Measurements from ENCODE around the gene VSIR. TPM values are rescaled to one million over a fixed set of nuclear protein-coding genes. Genes with fewer than 3 reads are reported as not detected.

VSIR gene
- total RNA-seq, 1 donor from 2014 or later, result 9.1 TPM

DNA sequence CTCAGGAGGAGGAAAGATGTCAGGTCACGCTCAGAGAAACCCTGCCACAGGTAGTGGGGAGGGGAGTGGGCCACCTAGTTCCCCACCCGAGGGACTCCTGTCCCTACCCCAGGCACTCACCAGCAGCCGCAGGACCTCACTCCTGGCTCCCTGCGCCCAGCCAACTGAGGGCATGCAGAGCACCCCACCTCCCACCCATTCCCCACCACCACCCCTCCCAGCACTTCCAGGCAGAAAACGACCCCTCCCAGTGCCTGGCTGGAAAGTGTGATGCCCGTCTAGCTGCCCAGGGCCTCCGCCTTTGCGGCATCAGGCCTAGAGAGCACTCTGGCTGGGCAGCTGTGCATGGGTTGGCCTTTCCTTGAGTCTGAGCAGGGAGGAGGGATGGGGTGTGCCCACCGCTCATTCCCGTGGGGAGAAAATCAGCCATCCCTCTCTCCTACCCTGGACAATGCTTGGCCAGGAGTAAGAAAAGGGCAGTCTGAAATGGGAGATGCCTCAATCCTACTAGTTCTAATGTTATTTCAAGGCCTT, 55.1 kb downstream of the VSIR start:
- TF ChIP-seq, protein P1, sequence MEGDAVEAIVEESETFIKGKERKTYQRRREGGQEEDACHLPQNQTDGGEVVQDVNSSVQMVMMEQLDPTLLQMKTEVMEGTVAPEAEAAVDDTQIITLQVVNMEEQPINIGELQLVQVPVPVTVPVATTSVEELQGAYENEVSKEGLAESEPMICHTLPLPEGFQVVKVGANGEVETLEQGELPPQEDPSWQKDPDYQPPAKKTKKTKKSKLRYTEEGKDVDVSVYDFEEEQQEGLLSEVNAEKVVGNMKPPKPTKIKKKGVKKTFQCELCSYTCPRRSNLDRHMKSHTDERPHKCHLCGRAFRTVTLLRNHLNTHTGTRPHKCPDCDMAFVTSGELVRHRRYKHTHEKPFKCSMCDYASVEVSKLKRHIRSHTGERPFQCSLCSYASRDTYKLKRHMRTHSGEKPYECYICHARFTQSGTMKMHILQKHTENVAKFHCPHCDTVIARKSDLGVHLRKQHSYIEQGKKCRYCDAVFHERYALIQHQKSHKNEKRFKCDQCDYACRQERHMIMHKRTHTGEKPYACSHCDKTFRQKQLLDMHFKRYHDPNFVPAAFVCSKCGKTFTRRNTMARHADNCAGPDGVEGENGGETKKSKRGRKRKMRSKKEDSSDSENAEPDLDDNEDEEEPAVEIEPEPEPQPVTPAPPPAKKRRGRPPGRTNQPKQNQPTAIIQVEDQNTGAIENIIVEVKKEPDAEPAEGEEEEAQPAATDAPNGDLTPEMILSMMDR (IDR thresholded peaks at IDR 0.05; ENCODE audit: unreplicated experiment), result no peak
- Mint-ChIP-seq H3K27ac (no peak overlapping the region), H3K4me3 (no peak overlapping the region), H3K9me3 (no peaks in the 10 kb centered on the region), H3K36me3 (no peaks in the 10 kb centered on the region), H3K27me3 (ENCODE audit: low read depth) (no peaks in the 10 kb centered on the region), H3K4me1 (peaks cover 18% of the 10 kb centered on the region)
- no peak for DNase-seq (ENCODE audit: low spot score in 2 of 2, unreplicated experiment in 2 of 2)

DNA sequence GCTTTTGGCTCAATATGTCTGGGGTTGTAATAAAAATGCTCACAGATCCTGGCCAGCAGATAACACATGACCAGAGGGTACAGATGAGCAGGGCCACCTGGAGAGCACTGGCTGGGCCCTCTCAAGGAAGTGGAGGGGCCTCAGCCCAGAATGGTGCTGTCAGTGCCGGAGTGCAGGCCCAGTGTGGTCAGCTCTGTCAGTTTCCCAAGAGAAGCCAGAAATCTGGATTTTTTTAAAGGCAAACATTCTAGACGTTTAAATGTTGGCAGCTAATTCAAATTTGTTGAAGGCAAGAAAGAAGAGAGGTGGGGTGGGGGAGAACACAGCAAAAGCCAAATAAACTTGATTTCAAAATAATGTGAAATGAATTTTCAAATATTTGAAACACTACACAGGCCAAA, 55.8 kb downstream of the VSIR start:
- Mint-ChIP-seq H3K27ac (peak overlapping the region; percentile 10), H3K4me3 (no peak overlapping the region), H3K27me3 (ENCODE audit: low read depth) (no peaks in the 10 kb centered on the region), H3K9me3 (no peaks in the 10 kb centered on the region), H3K36me3 (no peaks in the 10 kb centered on the region), H3K4me1 (peaks cover 22% of the 10 kb centered on the region)
- DNase-seq (ENCODE audit: low spot score in 2 of 2, unreplicated experiment in 2 of 2), result no peak
- TF ChIP-seq, protein P1 (IDR thresholded peaks at IDR 0.05; ENCODE audit: unreplicated experiment), result no peak

DNA sequence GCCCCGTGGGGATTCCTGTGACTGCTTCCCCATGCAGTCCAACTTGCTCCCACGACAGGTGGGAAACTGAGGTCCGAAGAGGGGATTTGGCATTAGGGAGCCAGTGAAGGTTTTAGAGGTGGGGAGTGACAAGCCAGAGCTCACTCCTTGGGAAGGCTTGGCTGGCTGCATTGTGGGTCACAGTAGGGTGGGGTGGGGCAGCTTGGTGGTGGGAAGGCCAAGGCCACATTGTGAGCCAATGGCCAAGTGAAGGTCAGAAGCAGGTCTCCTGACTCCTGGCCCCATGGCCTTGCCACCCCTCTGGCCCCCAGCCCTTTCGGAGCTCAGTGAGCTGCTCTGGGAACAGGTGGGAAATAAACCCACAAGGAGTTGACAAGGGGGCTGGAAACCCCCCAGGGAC, 56.3 kb downstream of the VSIR start:
- no peaks in the 10 kb centered on the region for H3K27me3 Mint-ChIP-seq (ENCODE audit: low read depth)
- peaks cover 22% of the 10 kb centered on the region for H3K4me1 Mint-ChIP-seq
- no peaks in the 10 kb centered on the region for H3K36me3 Mint-ChIP-seq
- no peak overlapping the region for H3K27ac Mint-ChIP-seq
- TF ChIP-seq, protein P1 (IDR thresholded peaks at IDR 0.05; ENCODE audit: unreplicated experiment), result no peak
- H3K4me3 Mint-ChIP-seq, result no peak overlapping the region
- H3K9me3 Mint-ChIP-seq, result no peaks in the 10 kb centered on the region
- DNase-seq (ENCODE audit: low spot score in 2 of 2, unreplicated experiment in 2 of 2), result no peak

DNA sequence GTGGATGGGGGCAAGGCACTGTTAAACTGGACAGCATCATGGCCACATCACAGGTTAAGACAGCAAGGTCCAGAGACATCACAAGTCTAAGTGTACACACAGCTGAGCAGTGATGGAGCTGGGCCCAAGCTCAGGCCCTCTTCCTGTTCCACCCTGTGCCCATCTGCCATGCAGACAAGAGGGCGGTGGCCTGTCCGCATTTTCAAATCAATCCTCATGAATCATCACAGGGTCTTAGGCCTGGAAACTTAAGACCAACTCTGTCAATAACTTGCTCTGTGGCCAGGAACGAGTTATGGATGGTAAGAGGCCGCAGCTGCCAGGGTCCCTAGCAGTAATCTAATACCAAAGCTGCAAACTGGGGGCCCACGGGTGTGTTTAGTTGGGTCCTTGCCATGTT, 56.9 kb downstream of the VSIR start:
- TF ChIP-seq, protein P1 (IDR thresholded peaks at IDR 0.05; ENCODE audit: unreplicated experiment), result no peak
- no peak for DNase-seq (ENCODE audit: low spot score in 2 of 2, unreplicated experiment in 2 of 2)
- Mint-ChIP-seq H3K4me3 (no peak overlapping the region), H3K36me3 (no peaks in the 10 kb centered on the region), H3K9me3 (no peaks in the 10 kb centered on the region), H3K27ac (no peak overlapping the region), H3K27me3 (ENCODE audit: low read depth) (no peaks in the 10 kb centered on the region), H3K4me1 (peaks cover 22% of the 10 kb centered on the region)

DNA sequence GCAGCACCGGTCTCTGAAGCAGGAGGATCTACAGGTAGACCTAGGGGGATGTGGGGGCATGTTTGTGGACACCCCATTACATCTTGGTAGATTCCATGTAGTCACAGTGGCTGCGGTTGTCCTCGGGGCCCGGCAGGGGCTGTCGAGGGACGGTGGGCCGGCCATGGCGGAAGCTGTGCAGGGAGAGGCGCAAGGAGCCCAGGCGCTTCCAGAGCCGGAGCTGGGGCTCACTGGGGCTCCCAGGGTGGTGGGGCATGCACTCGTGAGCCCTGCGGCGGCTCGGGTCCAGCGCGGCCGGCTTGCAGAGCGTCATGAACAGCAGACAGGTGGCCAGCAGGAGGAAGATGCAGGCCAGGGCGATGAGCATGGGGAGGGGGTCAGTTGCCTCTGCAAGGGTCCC, 57.5 kb downstream of the VSIR start:
- no peak for DNase-seq (ENCODE audit: low spot score in 2 of 2, unreplicated experiment in 2 of 2)
- Mint-ChIP-seq H3K9me3 (no peaks in the 10 kb centered on the region), H3K27me3 (ENCODE audit: low read depth) (no peaks in the 10 kb centered on the region), H3K36me3 (no peaks in the 10 kb centered on the region), H3K4me3 (no peak overlapping the region), H3K4me1 (peaks cover 22% of the 10 kb centered on the region), H3K27ac (no peak overlapping the region)
- TF ChIP-seq, protein P1 (IDR thresholded peaks at IDR 0.05; ENCODE audit: unreplicated experiment), result no peak

DNA sequence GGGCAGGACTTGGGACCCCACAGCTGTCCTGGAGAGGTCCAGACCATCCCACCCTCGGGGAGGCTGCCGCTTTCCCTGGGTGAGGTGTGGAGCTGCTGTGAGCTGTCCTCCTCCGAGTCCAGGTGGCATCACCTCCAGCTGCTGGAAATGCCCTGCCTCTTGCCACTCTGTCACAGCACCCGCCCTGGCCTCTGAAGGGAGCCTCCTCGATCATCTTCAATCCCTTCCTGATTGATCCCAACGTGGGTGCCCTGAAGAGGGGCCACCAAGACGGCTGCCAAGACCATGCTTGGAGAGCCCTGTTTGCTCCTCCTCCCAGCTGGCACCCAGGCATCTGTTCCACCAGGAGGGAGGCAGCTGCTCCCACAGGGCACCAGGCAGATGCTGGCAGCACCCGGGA, 58.3 kb downstream of the VSIR start:
- no peaks in the 10 kb centered on the region for H3K27me3 Mint-ChIP-seq (ENCODE audit: low read depth)
- no peak overlapping the region for H3K4me3 Mint-ChIP-seq
- H3K9me3 Mint-ChIP-seq, result no peaks in the 10 kb centered on the region
- H3K4me1 Mint-ChIP-seq, result peaks cover 22% of the 10 kb centered on the region
- TF ChIP-seq, protein P1 (IDR thresholded peaks at IDR 0.05; ENCODE audit: unreplicated experiment), result no peak
- no peaks in the 10 kb centered on the region for H3K36me3 Mint-ChIP-seq
- no peak overlapping the region for H3K27ac Mint-ChIP-seq
- no peak for DNase-seq (ENCODE audit: low spot score in 2 of 2, unreplicated experiment in 2 of 2)

All from mesothelial cell of epicardium (in vitro differentiated cells).